HG02884 (cell line): ENCODE data around the gene PGLYRP2.

Experiments
- ATAC-seq: cut with Tn5 transposase; IDR thresholded peaks from one replicate; pipeline ENCODE4 v1.9.1; 2021; ENCODE audit warnings: mild to moderate bottlenecking, moderate library complexity; ENCODE audit not compliant: unreplicated experiment

PGLYRP2 gene

DNA sequence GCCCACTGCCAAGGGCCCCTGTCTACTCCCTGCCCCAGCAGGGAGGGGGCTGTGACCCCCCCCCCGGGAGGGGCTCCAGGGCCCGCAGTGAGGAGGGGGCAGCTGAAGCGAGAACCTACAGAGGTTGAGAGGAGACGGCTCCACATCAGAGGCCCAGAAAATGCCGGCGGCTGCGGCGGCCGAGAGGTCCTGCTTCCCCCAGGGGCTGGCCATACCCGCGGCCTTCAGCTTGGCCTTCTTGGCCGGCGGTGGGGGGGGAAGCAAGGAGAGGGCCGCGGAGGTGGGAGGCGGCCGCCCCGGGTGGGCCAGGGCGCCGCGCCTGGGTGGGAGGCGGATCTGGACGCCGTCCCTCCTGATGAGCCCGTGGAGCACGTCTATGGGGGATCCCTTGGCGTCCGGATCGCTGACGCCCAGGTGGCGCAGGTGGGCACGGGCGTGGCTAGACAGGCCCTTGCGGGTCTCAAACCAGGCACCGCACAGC, 51.3 kb downstream of the PGLYRP2 start:
- ATAC-seq, result no peak

- ATAC-seq, result no peak
These were observed 52.0 kb downstream of the PGLYRP2 start for GRCh38 chr19:15427350-15427700.

GRCh38 chr19:15426485-15427349, 52.6 kb downstream of the PGLYRP2 start:
- no peak for ATAC-seq

DNA sequence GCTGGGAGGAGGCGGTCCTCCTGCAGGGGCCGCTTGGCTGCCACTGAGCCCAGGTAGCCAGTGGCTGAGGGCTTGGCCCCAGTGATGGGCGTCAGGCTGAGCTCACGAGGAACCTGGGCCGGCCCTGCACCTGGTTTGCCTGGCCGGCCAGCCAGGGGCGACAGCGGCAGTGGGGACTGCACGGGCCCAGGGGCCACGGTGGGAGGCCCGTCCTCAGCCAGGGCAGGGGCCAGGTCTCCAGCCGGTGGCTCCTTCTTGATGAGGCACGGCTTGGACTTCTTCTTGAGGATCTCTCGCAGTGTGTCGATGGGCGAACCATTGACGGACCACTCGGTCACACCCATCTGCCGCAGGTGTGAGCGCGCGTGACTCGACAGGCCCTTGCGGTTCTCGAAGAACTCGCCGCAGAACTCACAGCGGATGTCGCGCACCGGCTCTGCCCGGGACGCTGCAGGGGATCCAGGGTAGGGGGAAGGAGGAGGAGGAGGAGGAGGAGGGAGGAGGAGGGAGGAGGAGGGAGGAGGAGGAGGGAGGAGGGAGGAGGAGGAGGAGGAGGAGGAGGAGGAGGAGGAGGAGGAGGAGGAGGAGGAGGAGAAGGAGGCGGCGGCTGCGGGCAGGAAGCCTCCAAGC, 53.9 kb downstream of the PGLYRP2 start:
- ATAC-seq, result no peak

GRCh38 chr19:15424692-15425272, 54.5 kb downstream of the PGLYRP2 start:
- no peak for ATAC-seq

DNA sequence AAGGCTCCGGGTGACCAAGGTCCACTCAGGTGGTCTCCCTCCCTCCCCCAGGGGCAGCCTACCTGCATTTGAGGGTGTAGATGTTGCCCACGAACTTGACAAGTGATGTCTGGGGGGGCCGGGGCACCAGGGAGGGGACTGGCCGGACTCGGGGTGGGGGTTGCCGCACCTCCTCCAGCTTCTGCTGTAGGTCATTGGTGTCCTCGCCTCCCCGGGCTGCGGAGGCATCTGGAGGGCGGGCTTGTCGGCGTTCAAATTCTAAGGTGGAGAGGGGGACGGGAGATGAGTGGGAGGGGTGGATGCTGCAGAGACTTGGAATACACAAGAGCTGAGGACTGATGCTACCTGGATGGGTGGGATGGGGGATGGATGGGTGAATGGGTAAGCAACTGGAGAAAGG, 55.2 kb downstream of the PGLYRP2 start:
- ATAC-seq, result no peak

- no peak for ATAC-seq
These were observed 56.2 kb downstream of the PGLYRP2 start for GRCh38 chr19:15423130-15423529.

GRCh38 chr19:15422296-15423075, 56.8 kb downstream of the PGLYRP2 start:
- no peak for ATAC-seq

DNA sequence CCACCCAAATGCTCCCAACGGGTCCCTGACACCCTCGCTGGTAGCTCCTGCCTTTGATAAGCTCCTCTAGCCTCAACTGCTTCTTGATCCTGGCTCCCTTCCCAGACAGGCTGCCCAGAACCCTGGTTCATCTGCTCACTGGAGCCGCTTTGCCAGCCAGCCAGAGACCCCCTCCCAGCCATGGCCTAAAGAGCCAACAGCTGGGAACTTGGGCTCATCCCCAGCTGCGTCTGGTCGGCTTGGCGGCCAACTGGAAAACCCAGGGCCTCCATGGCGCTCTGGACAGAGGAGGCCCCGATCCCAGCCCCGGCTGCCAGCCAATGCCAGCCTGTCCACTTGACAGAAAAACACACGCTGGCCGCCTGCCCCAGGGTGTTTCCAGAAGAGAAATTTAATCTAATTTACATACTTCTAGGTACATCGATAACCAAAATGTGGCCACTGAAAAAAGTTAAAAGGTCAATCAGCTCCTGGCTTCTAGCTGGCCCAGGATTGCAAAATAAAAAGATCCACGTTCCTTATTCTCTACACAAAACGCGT, 57.5 kb downstream of the PGLYRP2 start:
- ATAC-seq, result no peak

- no peak for ATAC-seq
These were observed 58.1 kb downstream of the PGLYRP2 start for GRCh38 chr19:15421136-15421695.

- no peak for ATAC-seq
These were observed 59.8 kb downstream of the PGLYRP2 start for GRCh38 chr19:15419413-15420025.
